IMR-90 (cell line): ENCODE measurements around the gene LYPD6B. TPM values are rescaled to one million over a fixed set of nuclear protein-coding genes. Genes with fewer than 3 reads are reported as not detected.

Experiments used
- ATAC-seq: fragments of 200-7000 bp; cut with Tn5 transposase; 2 replicates; pipeline ENCODE4 v1.9.1; 2020; ENCODE audit warnings: low read depth, mild to moderate bottlenecking, moderate library complexity
- BruUV-seq: library from RNA; stranded (reverse); fragments of 400-500 nt; replicated peaks from 2 replicates; lab custom pipeline; 2021; lab: Mats Ljungman, UMichigan
- CTCF ChIA-PET: fragments of 300-600 bp; formaldehyde crosslinking; extraction: SDS; loops from one replicate; lab custom pipeline; 2021; ENCODE audit warnings: antibody characterized with exemption; lab: Yijun Ruan, JAX
- POLR2A ChIA-PET: fragments of 300-600 bp; sonication (Branson Sonifier 250); formaldehyde crosslinking; loops from one replicate; lab custom pipeline; 2022; ENCODE audit warnings: antibody characterized with exemption; ENCODE audit not compliant: unreplicated experiment; lab: Charles Lee
- DNase-seq: peaks from one replicate; pipeline ENCODE4 v3.0.0; 2013
- H2AFZ ChIP-seq: replicated peaks from 2 replicates; pipeline ENCODE3; 2013; ENCODE audit warnings: low read length, mild to moderate bottlenecking; ENCODE audit not compliant: poor library complexity
- H2AK5ac ChIP-seq: 2 replicates; pipeline ENCODE4 v1.6.1; 2013; ENCODE audit warnings: low read depth, low read length, inconsistent platforms
- H2AK9ac ChIP-seq: replicated peaks from 2 replicates; pipeline ENCODE3; 2013; ENCODE audit warnings: mild to moderate bottlenecking, low read depth, low read length, moderate library complexity; ENCODE audit not compliant: poor library complexity
- H2BK120ac ChIP-seq: 2 replicates; pipeline ENCODE4 v1.6.1; 2013; ENCODE audit warnings: low read depth, low read length, inconsistent platforms
- H2BK15ac ChIP-seq: 3 replicates; pipeline ENCODE4 v1.6.1; 2013; ENCODE audit warnings: low read depth, low read length, inconsistent platforms
- H2BK20ac ChIP-seq: 2 replicates; pipeline ENCODE4 v1.6.1; 2013; ENCODE audit warnings: low read depth, mild to moderate bottlenecking, inconsistent platforms, low read length, moderate library complexity
- H2BK5ac ChIP-seq: 2 replicates; pipeline ENCODE4 v1.6.1; 2013; ENCODE audit warnings: mild to moderate bottlenecking, low read depth, low read length, inconsistent platforms; ENCODE audit not compliant: poor library complexity, severe bottlenecking
- H3K14ac ChIP-seq: replicated peaks from 2 replicates; pipeline ENCODE4 v1.6.1; 2013; ENCODE audit warnings: low read depth, low read length, inconsistent platforms
- H3K18ac ChIP-seq: 2 replicates; pipeline ENCODE4 v1.6.1; 2013; ENCODE audit warnings: low read depth, low read length, control low read depth
- H3K23ac ChIP-seq: 2 replicates; pipeline ENCODE4 v1.6.1; 2013; ENCODE audit warnings: low read depth, low read length, inconsistent platforms
- H3K27ac ChIP-seq: 2 replicates; pipeline ENCODE4 v1.5.1; 2013; ENCODE audit warnings: mild to moderate bottlenecking, control low read depth, low read length; ENCODE audit not compliant: insufficient read depth
- H3K27me3 ChIP-seq: 2 replicates; pipeline ENCODE4 v1.6.1; 2013; ENCODE audit warnings: low read length; ENCODE audit not compliant: control insufficient read depth, insufficient read depth
- H3K36me3 ChIP-seq: 2 replicates; pipeline ENCODE4 v1.6.1; 2013; ENCODE audit warnings: low read length, mixed read lengths; ENCODE audit not compliant: control insufficient read depth, insufficient read depth
- H3K4ac ChIP-seq: 2 replicates; pipeline ENCODE4 v1.6.1; 2013; ENCODE audit warnings: low read depth, low read length, inconsistent platforms
- H3K4me1 ChIP-seq: 2 replicates; pipeline ENCODE4 v1.6.1; 2013; ENCODE audit warnings: low read length, mixed read lengths; ENCODE audit not compliant: control insufficient read depth, insufficient read depth
- H3K4me2 ChIP-seq: 2 replicates; pipeline ENCODE4 v1.6.1; 2013; ENCODE audit warnings: low read depth, mild to moderate bottlenecking, control low read depth, low read length, moderate library complexity
- H3K4me3 ChIP-seq: 2 replicates; pipeline ENCODE4 v1.5.1; 2013; ENCODE audit warnings: low read depth, mild to moderate bottlenecking, control low read depth, low read length, moderate library complexity; ENCODE audit not compliant: insufficient read depth
- H3K56ac ChIP-seq: 2 replicates; pipeline ENCODE4 v1.6.1; 2013; ENCODE audit warnings: low read length, inconsistent platforms; ENCODE audit not compliant: insufficient read depth; ENCODE audit errors: extremely low read depth
- H3K79me1 ChIP-seq, 2 experiments: 2 replicates each; pipeline ENCODE4 v1.6.1; 2013; ENCODE audit warnings: low read length in 2 of 2, inconsistent platforms in 1 of 2, low read depth in 1 of 2
- H3K9ac ChIP-seq: 2 replicates; pipeline ENCODE4 v1.6.1; 2013; ENCODE audit warnings: low read depth, low read length, control low read depth
- H3K9me1 ChIP-seq: 2 replicates; pipeline ENCODE4 v1.6.1; 2013; ENCODE audit warnings: low read length, inconsistent platforms; ENCODE audit not compliant: insufficient read depth
- H3K9me3 ChIP-seq: 2 replicates; pipeline ENCODE4 v1.6.1; 2013; ENCODE audit warnings: low read length; ENCODE audit not compliant: control insufficient read depth, insufficient read depth
- H4K20me1 ChIP-seq: 2 replicates; pipeline ENCODE4 v1.6.1; 2013; ENCODE audit warnings: low read length, inconsistent platforms; ENCODE audit not compliant: insufficient read depth
- H4K5ac ChIP-seq: 2 replicates; pipeline ENCODE4 v1.6.1; 2013; ENCODE audit warnings: mild to moderate bottlenecking, low read depth, low read length, control low read depth
- H4K8ac ChIP-seq, 2 experiments: 2 replicates each; pipeline ENCODE4 v1.6.1; 2013; ENCODE audit warnings: low read depth in 2 of 2, low read length in 2 of 2, control low read depth in 1 of 2, inconsistent platforms in 1 of 2
- H4K91ac ChIP-seq: 2 replicates; pipeline ENCODE4 v1.6.1; 2013; ENCODE audit warnings: low read depth, low read length, inconsistent platforms; ENCODE audit not compliant: insufficient read depth
- BHLHE40 ChIP-seq: fragments of 150-350 bp; IDR thresholded peaks from 2 replicates; pipeline ENCODE4 v1.6.1; 2016; ENCODE audit warnings: mild to moderate bottlenecking, low read depth, low read length
- CEBPB ChIP-seq: IDR thresholded peaks from 2 replicates; pipeline ENCODE4 v1.6.1; 2012; ENCODE audit warnings: low read depth, low read length, improper control_type of control experiment
- CHD1 ChIP-seq: IDR thresholded peaks from 2 replicates; pipeline ENCODE4 v1.6.1; 2012; ENCODE audit warnings: low read depth, low read length, improper control_type of control experiment
- CTCF ChIP-seq: conservative IDR thresholded peaks from 2 replicates; pipeline ENCODE4 v1.5.1; 2012; ENCODE audit warnings: mild to moderate bottlenecking, low read depth, low read length, improper control_type of control experiment
- ELK1 ChIP-seq: fragments of 150-350 bp; IDR thresholded peaks from 2 replicates; pipeline ENCODE4 v1.6.1; 2016; ENCODE audit warnings: low read depth, mild to moderate bottlenecking, low read length, moderate library complexity, borderline replicate concordance
- FOS ChIP-seq: fragments of 150-350 bp; IDR thresholded peaks from 2 replicates; pipeline ENCODE4 v1.6.1; 2016; ENCODE audit warnings: low read depth, low read length
- MAFK ChIP-seq: IDR thresholded peaks from 2 replicates; pipeline ENCODE4 v1.6.1; 2012; ENCODE audit warnings: low read depth, low read length, improper control_type of control experiment
- MAZ ChIP-seq: IDR thresholded peaks from 2 replicates; pipeline ENCODE4 v1.6.1; 2012; ENCODE audit warnings: low read depth, mild to moderate bottlenecking, low read length, improper control_type of control experiment, moderate library complexity, borderline replicate concordance
- MXI1 ChIP-seq: IDR thresholded peaks from 2 replicates; pipeline ENCODE4 v1.6.1; 2012; ENCODE audit warnings: low read depth, mild to moderate bottlenecking, low read length, moderate library complexity, borderline replicate concordance
- NFE2L2 ChIP-seq: fragments of 150-350 bp; IDR thresholded peaks from 2 replicates; pipeline ENCODE4 v1.6.1; 2016; ENCODE audit warnings: low read depth, mild to moderate bottlenecking, low read length
- POLR2A ChIP-seq: IDR thresholded peaks from 2 replicates; pipeline ENCODE4 v1.6.1; 2012; ENCODE audit warnings: mild to moderate bottlenecking, low read depth, low read length
- RAD21 ChIP-seq: IDR thresholded peaks from 2 replicates; pipeline ENCODE4 v1.6.1; 2012; ENCODE audit warnings: low read length, improper control_type of control experiment
- RCOR1 ChIP-seq: IDR thresholded peaks from 2 replicates; pipeline ENCODE4 v1.6.1; 2012; ENCODE audit warnings: mild to moderate bottlenecking, low read length, improper control_type of control experiment; ENCODE audit not compliant: insufficient replicate concordance
- RFX5 ChIP-seq: IDR thresholded peaks from 2 replicates; pipeline ENCODE4 v1.8.0; 2012; ENCODE audit warnings: low read depth, mild to moderate bottlenecking, low read length, moderate library complexity
- SMC3 ChIP-seq: fragments of 150-350 bp; IDR thresholded peaks from 2 replicates; pipeline ENCODE4 v1.6.1; 2016; ENCODE audit warnings: low read depth, mild to moderate bottlenecking, antibody characterized with exemption, low read length, moderate library complexity
- USF2 ChIP-seq: fragments of 150-350 bp; IDR thresholded peaks from 2 replicates; pipeline ENCODE4 v1.6.1; 2017; ENCODE audit warnings: mild to moderate bottlenecking, antibody characterized with exemption, low read length, low read depth
- WGBS, 2 experiments: methylation state at CpG; one replicate each; pipeline versions ENCODE4 v1.1.5 to v1.1.7; 2013; ENCODE audit warnings: missing lambda C conversion rate in 2 of 2; ENCODE audit not compliant: insufficient read length in 1 of 2; ENCODE audit errors: extremely low coverage in 2 of 2; 5-methylcytosine and 5-hydroxymethylcytosine counted together
- dilution Hi-C: fragments of 300-500 bp; cut with HindIII; formaldehyde crosslinking; loops from one replicate; pipeline ENCODE4 v1.14.3; 2018; ENCODE audit warnings: low sequenced_read_pairs; ENCODE audit not compliant: unreplicated experiment
- in situ Hi-C: fragments of 300-500 bp; cut with MboI; formaldehyde crosslinking; loops from 3 replicates; pipeline ENCODE4 v1.14.3; 2019; ENCODE audit warnings: low sequenced_read_pairs, inconsistent platforms, mixed read lengths
- intact Hi-C: fragments of 100-400 bp; cut with micrococcal nuclease; formaldehyde crosslinking; loops from 2 replicates; pipeline ENCODE4 v1.10.0; 2022
- polyA plus RNA-seq, 3 experiments: library from polyadenylated mRNA; depleted of rRNA; stranded (reverse); fragments of >200 nt; gene quantifications; 2 replicates each; pipeline ENCODE4 v1.2.3, GENCODE V29; 2012; ENCODE audit warnings: low replicate concordance in 1 of 3
- total RNA-seq: library from RNA; depleted of rRNA; stranded (reverse); fragments of >200 nt; gene quantifications from 2 replicates; pipeline ENCODE4 v1.2.3, GENCODE V29; 2012

The LYPD6B gene
- total and polyA plus RNA-seq, 2 of the 4 experiments (the other 2 are of a cell fraction): 0.05 TPM; not detected in 1

- no peak overlapping the region for H3K14ac ChIP-seq
- H3K9me3 ChIP-seq: no peaks in the 10 kb centered on the region
- H3K4me1 ChIP-seq: no peaks in the 10 kb centered on the region
- no peak overlapping the region for H2AK5ac ChIP-seq
- dilution Hi-C loops: no loop called here
- BruUV-seq: no TSS peak
- H3K9me1 ChIP-seq: no peaks in the 10 kb centered on the region
- H3K23ac ChIP-seq: no peak overlapping the region
- H3K36me3 ChIP-seq: no peaks in the 10 kb centered on the region
- no peak overlapping the region for H2AK9ac ChIP-seq
- no peak overlapping the region for H3K27ac ChIP-seq
- no peak overlapping the region for H2BK15ac ChIP-seq
- no peak overlapping the region for H3K4me2 ChIP-seq
- H2AFZ ChIP-seq: no peak overlapping the region
- H4K20me1 ChIP-seq: no peaks in the 10 kb centered on the region
- no peak overlapping the region for H2BK120ac ChIP-seq
- H2BK20ac ChIP-seq: no peak overlapping the region
- ChIA-PET CTCF (no interaction called here), POLR2A (no interaction called here)
- intact Hi-C loops: no loop called here
- H3K56ac ChIP-seq: no peak overlapping the region
- in situ Hi-C loops: no loop called here
- H2BK5ac ChIP-seq: no peak overlapping the region
- TF ChIP-seq SMC3: no peak
- TF ChIP-seq MXI1: no peak
- TF ChIP-seq CEBPB: no peak
- TF ChIP-seq MAZ: no peak
- no peak for TF ChIP-seq USF2
- no peak for TF ChIP-seq RCOR1
- TF ChIP-seq RAD21: no peak
- TF ChIP-seq RFX5: no peak
- no peak for TF ChIP-seq CHD1
- TF ChIP-seq BHLHE40: no peak
- no peak for TF ChIP-seq CTCF
- no peak for TF ChIP-seq ELK1
- no peak for TF ChIP-seq FOS
- no peak for TF ChIP-seq MAFK
- no peak for TF ChIP-seq NFE2L2
- TF ChIP-seq POLR2A: no peak
- no peak overlapping the region for H4K5ac ChIP-seq
- H3K9ac ChIP-seq: no peak overlapping the region
- no peaks in the 10 kb centered on the region; the same call in 1 of the 2 replicates for H3K27me3 ChIP-seq
- H4K91ac ChIP-seq: no peak overlapping the region
- whole genome bisulfite sequencing, 2 experiments: 44% methylated on average over 1 of the region's 5 CpGs; no CpG with 5 or more reads in 1 of the 2 experiments
- H3K4ac ChIP-seq: no peak overlapping the region
- DNase-seq (no peak), ATAC-seq (no peak)
- no peaks in the 10 kb centered on the region for H3K79me1 ChIP-seq
- no peak overlapping the region for H4K8ac ChIP-seq
- H3K4me3 ChIP-seq: no peak overlapping the region
- H3K18ac ChIP-seq: no peak overlapping the region
Measured at GRCh38 chr2:149141046-149141445, 102.5 kb downstream of the LYPD6B start.
